DMS53 treated with DMSO at 0.1 percent for 48 hours (cell line): ENCODE data around the gene TWSG1.
"Not testable (repeated sequence)": the region's sequence is repeated elsewhere in the genome, so short reads cannot be mapped to it uniquely, and the experiment has no call there.

ENCODE experiments used
- DNase-seq: peaks from one replicate; lab custom pipeline; 2025; ENCODE audit not compliant: unreplicated experiment; lab: John Stamatoyannopoulos, UW

TWSG1 gene

DNA sequence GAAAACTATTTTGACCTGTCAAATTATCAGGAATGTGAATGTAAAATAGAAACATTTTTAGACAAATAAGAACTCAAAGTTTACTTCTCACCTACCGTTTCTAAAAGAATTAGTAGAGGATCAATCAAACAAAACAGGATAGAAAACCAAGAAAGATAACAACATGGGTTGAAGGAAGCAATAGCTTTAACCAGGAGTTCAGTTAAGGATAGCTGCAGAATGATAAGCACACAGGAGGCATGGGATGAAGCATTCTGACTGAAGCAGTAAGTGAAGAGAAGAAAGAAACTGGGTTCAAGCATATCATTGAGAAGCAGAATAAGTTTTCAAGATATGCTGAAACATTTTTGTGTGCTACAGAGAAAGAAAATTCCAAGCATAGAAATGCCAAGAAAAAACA is 52.3 kb downstream of the TWSG1 start:
- DNase-seq, result no peak

DNA sequence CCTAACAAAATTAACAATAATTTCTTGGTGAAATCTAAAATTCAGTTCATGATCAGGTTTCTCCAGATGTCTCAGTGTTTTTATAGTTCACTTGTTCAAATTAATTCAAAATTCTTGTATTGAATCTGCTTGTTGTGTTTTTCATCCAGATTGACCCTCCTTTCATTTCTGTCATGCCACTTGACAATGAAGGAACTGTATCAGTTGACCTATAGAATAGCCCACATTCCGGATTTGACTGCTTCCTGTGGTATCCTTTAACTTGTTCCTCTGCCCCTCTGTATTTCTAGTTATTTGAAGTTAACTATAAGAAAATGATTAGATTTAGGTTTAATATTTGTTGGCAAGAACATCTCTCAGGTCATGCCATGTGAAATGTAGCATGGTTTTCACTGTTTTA is 53.3 kb downstream of the TWSG1 start:
- no peak for DNase-seq

DNA sequence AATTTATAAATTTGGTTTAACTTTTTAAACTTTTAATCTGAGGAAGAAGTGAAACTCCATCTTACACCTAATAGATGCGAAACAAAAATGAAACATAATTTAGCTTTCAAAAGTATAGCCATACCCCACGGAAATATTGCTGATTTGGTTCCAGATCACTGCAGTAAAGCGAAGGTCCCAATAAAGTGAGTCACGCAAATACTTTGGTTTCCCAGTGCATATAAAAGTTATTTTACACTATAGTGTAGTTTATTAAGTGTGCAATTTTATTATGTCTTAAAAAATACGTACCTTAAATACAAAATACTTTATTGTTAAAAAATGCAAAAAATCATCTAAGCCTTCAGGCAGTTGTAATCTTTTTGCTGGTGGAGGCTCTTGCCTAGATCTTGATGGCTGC is 55.1 kb downstream of the TWSG1 start:
- no peak for DNase-seq

DNA sequence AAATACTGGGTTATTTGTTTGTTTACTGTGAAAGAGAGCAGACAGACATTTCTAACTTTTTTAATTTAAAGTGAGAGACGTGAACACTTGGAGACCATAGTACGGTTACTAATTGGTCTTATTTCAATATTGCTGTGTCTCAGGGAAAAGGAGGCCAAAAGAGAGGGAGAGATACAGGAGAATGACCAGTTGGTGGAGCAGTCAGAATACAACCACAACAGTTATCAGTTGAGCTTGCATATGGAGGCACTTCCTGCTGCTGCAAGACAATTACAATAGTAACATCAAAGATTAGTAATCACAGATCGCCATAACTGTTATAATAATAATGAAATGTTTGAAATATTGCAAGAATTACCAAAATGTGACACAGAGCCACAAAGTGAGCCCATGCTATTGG is 58.2 kb downstream of the TWSG1 start:
- DNase-seq, result no peak

DNA sequence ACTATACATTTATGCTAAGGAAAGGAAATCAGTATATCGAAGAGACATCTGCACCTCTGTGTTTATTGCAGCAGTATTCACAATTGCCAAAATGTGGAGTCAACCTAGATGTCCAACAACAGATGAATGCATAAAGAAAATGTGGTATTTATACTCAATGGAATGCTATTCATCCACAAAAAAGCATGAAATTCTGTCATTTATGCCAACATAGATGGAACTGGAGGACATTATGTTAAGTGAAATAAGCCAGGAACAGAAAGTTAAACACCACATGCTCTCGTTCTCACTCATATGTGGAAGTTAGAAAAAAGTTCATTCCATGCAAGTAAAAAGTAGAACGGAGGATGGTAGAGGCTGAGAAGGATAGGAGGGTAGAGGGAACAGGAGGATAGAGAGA is 59.5 kb downstream of the TWSG1 start:
- no peak for DNase-seq

DNA sequence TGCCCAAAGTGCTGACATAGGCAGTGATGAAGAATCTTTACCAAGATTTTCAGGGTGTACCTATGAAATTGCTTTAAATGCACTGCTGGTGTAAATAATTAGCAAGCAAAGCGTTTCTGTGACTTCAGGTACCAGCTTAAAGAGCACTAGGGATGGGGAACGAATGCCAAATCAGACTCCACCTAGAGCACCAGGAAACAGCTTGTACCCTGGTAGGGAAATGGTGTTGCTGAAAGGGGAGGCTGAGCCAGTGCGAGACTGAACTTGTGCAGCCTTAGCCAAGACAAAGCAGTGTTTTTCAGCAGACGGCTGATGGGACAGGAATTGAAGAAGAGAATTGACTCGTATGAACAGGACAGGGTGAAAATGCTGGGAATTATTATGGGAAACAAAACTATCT is 65.6 kb downstream of the TWSG1 start:
- no peak for DNase-seq

DNA sequence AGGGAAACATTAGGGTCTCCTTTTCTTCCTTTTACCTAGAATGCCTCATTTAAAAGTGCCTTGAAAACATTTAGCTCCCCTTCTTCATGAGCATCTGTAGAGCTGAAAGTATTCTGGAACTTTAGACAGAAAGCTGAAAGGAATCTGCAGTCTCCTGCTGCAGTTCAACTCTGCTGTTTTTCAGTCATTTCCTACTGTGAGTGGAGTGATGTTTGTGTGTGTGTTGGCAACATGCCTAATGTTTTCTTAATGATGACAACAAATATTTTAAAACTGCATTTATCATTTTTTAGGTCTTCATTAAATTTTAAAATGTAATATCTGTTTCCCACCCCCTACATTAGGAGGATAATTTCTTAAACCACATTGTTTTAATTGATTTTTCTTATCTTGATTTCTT is 66.6 kb downstream of the TWSG1 start:
- no peak for DNase-seq

DNA sequence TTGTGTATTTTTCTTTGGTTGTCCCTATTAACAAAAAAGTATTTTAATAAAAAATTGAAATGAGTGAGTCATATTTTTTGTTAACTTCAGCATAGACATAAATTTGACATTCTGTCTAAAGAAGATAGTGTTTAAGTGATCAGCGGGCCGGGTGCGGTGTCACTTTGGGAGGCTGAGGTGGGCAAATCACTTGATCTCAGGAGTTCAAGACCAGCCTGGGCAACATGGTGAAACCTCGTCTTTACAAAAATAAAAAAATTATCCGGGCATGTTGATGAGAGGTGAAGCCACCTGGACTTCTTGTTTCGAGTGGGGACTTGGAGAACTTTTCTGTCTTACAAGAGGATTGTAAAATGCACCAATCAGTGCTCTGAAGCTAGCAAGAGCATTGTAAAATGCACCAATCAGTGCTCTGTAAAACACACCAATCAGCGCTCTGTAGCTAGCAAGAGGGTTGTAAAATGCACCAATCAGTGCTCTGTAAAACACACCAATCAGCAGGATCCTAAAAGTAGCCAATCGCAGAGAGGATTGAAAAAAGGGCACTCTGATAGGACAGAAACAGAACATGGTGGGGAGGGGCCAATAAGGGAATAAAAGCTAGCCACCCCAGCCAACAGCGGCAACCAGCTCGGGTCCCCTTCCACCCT is 67.9 kb downstream of the TWSG1 start:
- DNase-seq, result not testable (repeated sequence)

DNA sequence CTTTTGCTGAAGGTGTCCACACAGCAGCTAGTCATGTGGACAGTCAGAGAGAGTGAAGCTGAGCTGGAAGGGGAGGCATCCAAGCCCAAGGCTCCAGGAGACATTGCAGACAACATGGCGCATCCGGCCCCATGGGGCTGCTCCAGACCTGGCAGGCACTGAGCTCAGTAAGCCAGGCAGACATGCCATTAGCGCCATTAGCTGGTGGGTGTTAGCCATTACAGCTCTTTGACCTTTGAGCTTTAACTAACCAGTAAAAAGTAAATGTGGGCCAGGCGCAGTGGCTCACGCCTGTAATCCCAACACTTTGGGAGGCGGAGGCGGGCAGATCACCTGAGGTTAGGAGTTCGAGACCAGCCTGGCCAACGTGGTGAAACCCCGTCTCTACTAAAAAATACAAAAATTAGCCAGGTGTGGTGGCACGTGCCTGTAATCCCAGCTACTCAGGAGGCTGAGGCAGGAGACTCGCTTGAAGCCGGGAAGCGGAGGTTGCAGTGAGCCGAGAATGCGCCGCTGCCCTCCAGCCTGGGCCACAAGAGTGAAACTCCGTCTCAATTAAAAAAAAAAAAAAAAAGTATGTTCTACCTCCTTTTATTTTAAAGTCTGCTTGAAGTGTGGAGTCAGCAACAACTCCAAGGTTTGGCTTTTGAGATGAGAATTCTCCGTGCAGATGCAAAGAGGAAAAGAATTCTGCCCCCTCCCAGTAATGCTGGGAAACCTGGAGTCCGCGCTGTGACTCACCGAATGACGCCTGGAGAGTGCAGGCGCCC is 69.4 kb downstream of the TWSG1 start:
- DNase-seq, result peak; percentile 23

DNA sequence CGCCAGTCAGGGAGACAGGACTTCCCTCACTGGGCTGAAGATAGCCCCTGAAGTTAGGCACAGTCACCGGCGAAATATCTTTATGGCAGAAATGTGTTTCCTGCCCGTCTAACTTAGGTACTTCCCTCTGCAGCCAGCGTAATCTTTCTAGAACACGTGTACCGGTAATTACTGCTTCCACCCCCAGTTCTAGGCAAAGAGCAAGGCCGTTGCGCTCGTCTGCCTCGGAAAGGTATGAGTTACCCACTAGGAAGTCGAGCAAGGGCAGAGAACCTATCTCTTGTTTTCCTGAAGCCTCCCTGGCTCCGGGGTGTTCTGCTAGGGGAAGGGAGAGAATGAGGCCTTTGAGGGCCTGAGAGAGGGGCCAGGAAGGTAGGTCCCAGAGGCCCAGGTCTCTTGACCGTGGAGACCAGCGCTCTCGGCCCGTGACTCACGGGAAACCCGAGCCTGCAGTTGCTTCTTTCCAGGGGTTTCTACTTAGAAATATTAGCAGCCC is 70.0 kb downstream of the TWSG1 start:
- DNase-seq, result no peak

DNA sequence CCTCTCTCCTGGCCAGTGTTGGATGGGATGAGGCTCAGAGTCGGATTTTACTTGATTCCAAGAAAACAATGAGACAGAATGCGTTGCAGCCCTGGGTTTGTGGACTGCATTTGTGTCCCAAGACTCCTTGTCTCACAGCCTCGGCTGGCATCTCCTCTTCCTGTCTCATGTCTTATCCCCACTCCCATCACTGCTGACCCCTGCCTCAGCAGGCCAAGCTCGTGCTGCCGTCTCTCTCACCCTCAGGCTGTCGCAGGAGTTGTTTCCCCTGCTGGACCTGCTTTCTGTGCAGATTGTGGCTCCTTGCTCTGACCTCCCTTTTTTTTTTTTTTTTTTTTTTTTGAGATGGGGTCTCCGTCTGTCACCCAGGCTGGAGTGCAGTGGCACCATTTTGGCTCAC is 70.6 kb downstream of the TWSG1 start:
- no peak for DNase-seq

DNA sequence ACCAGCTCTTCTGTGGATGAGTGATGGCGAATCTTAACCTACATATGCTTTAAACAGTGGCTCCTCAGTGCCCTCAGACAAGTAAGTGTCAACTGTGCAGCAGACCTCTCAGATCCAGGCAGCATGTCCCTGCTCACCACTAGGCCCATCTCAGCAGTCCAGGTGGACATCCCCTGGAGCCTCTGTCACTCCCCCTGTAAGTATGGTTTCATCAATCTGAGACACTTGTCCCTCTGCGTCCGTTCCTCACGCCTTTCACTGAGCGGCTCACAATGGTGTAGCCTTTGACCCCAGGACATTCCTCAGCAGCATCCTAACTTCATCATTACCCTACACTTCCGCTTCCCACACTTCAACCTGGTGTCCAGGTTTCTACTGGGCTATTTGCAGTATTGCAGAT is 71.4 kb downstream of the TWSG1 start:
- no peak for DNase-seq

DNA sequence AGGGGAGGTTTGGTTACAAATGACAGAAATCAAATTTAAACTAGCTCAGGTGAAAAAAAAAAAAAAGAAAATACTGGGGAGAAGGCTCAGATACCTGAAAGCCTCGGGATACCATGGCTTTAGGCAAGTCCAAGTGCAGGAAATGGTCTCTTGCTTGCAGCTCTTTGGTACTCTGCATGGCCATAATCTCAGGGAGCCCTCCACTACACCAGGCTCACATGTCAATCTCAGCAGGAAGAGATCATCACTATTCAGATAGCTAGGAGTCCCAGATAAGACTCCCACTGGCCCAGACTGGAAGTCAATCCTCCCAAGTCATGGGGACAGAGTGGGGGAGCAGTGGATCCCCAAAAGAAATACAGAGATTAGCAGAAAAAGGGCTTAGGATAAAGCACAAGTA is 75.9 kb downstream of the TWSG1 start:
- DNase-seq, result no peak

DNA sequence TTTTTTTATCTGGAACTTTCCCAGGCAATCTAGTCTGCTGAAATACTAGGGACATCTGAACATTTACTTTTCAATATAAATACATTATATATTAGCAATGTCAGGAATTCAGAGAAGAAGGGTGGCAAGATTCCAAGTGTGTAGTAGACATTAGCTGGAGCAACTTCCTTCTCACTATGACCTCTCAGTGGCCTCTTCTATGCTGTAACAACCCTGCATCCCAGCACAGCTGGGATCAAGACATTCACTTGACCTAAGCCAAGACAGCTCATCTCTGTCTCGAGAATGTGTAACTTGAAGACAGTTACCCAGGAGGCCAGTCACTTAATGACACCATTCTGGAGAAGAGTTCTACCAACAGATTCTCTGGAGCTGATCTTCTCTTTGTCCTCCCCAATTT is 79.0 kb downstream of the TWSG1 start:
- no peak for DNase-seq

DNA sequence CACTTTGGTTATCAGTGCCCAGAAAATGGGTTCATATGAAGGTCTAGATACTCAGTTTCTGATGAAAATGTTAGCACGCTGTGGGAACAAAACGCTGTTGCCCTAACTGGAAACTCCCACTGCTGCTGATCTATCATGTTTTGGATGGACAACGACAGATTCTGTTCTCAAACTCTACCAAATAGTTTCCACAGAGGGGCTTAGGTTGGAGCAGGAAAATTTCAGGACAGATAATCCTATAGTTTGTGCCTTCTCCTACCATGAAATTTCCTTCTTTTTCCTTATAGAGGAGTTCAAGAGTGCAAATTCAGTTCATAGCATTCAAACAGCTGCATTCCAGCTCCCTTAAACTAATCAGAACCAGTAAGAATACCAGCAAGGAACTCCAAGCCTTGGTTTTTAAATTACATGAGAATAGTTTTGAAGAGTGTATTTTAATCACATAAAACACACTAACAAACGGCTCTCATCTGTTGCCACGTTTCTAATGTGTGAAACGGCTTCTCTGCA is 82.0 kb downstream of the TWSG1 start:
- DNase-seq, result no peak

DNA sequence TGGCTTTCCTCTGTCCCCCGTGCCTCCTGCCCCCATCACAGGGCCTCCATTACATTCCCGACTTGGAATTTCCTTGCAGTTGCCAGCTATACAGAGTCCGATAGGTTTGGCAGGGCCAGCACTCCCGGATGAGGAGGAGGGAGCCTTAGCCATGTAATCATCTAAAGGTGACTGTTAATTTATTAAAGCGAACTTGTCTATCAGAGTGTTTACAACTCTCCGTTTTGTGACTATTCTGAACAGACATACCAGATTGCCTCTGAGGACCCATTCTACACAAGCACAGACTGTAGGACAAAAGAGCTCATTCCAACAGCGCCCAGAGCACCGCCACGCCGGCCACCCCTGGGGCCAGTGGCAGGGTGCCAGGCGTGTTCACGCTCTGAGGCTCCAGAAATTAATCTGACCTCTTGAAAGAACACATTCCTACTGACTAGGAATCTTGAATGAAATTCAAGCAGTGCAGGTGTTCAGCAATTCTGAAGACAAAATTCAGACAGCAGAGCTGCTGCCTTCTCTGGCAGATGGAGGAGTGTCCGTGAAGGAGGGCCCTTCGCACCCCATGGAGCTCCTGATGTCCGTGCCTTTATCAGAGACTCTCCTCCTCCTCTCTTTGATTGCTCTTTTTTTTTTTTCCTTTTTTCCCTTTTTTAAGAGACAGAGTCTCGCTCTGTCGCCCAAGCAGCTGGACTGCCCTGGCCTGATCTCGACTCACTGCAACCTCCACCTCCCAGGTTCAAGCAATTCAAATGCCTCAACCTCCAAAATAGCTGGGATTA is 82.7 kb downstream of the TWSG1 start:
- no peak for DNase-seq

DNA sequence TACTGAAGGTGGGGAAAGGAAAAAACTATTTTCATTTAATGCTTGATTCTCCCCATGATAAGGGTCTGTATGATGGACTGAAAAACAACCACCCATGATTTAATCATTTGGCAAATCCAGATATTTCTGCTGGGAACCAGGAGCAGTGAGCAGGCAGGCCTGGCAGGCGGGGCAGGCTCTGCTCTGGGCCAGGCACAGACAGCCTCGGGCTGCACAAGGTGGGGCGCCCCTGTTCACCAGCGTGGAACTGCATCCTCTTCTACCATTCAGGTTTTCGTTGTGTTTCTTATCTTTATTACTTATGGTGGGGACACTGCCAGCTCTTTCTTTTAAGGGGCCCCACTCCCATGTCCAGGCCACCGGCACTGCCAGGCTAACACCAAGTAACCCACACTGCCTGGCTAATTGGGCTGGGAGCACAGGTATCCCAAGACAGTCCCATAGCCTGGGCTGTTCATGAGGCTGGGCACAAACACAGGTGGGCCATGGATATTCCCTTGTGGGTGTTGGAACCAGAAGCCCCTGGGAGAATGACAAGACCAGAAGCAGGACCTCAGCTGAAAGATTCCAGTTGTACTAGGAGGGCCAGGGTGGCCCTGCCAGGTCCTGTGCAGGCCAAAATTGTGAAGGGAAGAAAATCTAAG is 83.6 kb downstream of the TWSG1 start:
- no peak for DNase-seq

DNA sequence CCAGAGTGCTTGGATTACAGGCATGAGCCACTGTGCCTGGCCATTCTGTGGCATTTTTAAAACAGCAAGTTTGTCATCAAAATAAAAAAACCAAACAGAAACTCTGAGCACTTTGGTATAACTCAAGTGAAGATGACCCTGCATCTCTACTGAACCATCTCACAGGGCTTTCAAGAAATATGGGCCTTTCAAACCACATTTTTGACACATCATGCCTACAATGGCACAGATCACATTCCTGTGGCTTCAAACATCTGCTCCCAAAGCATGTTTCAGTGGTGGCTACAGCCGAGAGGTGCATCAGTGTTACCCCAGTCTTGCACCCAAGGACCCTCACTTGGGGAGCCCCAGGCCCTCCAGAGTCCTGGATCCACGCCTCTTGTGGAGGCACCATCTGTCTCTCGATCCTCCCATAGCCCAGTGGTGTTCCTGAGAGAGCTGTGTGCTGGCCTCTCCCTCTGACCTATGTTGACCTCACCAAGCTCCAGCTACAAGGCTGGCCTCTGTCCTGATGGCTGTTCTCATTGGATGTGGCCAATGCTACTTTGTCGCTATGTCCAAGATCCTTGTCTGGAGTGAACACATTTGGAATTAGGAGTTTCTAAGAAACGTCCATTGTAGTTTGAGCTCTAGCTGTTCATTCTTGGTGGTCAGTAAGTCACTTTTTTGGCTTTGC is 85.5 kb downstream of the TWSG1 start:
- no peak for DNase-seq

DNA sequence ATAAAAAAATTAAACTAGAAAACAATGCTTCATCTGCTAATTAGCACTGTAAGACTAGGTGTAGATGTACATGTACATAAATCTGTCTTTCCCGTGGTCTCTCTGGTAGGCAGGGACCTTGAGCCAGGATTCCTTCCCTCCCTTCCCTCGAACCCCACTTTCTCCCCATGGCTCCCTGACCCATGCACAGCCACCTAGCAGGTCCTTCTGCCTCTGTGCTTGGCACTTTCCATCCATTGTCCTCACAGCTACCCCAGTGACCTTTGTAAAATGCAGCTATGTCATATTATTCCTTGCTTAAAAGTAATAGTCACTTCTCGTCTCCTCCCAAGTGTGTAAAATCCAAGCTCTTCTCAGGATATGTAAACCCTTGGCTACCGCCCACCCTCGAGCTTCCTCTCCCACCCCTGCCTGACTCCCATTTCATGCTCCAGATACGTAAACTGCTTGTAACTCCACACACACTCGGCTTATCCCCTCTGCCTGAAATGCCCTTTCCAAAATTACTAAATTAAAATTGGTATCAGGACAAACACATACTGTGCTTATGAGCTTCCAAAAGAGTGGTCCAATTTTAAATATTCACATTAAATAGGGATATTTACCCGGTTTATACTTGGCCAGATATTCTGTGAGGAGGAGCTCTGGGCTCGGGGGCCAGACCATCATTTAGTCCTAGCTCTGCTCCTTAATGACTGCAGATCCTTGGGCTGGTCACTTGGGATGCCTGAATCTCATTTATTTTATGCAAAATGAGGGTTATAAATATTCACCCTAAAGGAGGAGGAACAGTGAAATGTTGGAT is 86.7 kb downstream of the TWSG1 start:
- no peak for DNase-seq

DNA sequence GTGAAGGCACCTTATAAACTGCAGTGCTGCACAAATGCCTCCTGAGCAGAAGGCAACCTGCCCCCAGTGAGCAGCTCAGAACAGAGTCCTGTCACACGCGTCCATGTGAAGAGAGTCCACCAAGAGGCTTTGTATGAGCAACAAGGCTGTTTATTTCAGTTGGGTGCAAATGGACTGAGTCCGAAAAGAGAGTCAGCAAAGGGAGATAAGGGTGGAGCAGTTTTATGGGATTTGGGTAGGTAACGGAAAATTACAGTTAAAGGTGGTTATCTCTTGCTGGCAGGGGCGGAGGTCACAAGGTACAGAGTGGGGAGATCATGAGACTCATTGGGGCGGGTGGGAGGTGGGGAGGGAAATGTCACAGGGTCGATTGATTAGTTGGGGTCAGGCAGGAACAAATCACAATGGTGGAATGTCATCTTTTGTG is 87.3 kb downstream of the TWSG1 start:
- DNase-seq, result no peak
